ENCODE measurements around the gene ELOVL1.

The ELOVL1 gene

GRCh38 chr1:43315963-43316737 is 51.7 kb downstream of the ELOVL1 start:
- DNase-seq (ENCODE audit: low read depth in 1 of 2, low spot score in 1 of 2): no peak
- no peak overlapping the region for H3K4me3 ChIP-seq (replicated peaks; ENCODE audit: insufficient read depth, low read length)
- no peaks in the 10 kb centered on the region for H3K27me3 ChIP-seq (ENCODE audit: insufficient read depth, poor library complexity, severe bottlenecking)
- TF ChIP-seq, protein P1, sequence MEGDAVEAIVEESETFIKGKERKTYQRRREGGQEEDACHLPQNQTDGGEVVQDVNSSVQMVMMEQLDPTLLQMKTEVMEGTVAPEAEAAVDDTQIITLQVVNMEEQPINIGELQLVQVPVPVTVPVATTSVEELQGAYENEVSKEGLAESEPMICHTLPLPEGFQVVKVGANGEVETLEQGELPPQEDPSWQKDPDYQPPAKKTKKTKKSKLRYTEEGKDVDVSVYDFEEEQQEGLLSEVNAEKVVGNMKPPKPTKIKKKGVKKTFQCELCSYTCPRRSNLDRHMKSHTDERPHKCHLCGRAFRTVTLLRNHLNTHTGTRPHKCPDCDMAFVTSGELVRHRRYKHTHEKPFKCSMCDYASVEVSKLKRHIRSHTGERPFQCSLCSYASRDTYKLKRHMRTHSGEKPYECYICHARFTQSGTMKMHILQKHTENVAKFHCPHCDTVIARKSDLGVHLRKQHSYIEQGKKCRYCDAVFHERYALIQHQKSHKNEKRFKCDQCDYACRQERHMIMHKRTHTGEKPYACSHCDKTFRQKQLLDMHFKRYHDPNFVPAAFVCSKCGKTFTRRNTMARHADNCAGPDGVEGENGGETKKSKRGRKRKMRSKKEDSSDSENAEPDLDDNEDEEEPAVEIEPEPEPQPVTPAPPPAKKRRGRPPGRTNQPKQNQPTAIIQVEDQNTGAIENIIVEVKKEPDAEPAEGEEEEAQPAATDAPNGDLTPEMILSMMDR (IDR thresholded peaks at IDR 0.05; ENCODE audit: insufficient read depth, low read length): no peak
- TF ChIP-seq SPI1 (IDR thresholded peaks at IDR 0.05; ENCODE audit: borderline replicate concordance, low read depth): no peak
- no peak for TF ChIP-seq GABPA (IDR thresholded peaks at IDR 0.05; ENCODE audit: low read depth)
- TF ChIP-seq REST (IDR thresholded peaks at IDR 0.05; ENCODE audit: insufficient replicate concordance, low read depth): no peak
- no peak for TF ChIP-seq POLR2AphosphoS5 (IDR thresholded peaks at IDR 0.05; ENCODE audit: low read depth)
- H3K27ac ChIP-seq (replicated peaks): no peak overlapping the region

- DNase-seq (ENCODE audit: low read depth in 1 of 2, low spot score in 1 of 2): no peak
- Histone ChIP-seq H3K4me3 (replicated peaks; ENCODE audit: insufficient read depth, low read length) (no peak overlapping the region), H3K27me3 (ENCODE audit: insufficient read depth, poor library complexity, severe bottlenecking) (no peaks in the 10 kb centered on the region), H3K27ac (replicated peaks) (no peak overlapping the region)
- TF ChIP-seq, protein P1 (IDR thresholded peaks at IDR 0.05; ENCODE audit: insufficient read depth, low read length): no peak
- TF ChIP-seq REST (IDR thresholded peaks at IDR 0.05; ENCODE audit: insufficient replicate concordance, low read depth) (no peak), SPI1 (IDR thresholded peaks at IDR 0.05; ENCODE audit: borderline replicate concordance, low read depth) (no peak), POLR2AphosphoS5 (IDR thresholded peaks at IDR 0.05; ENCODE audit: low read depth) (no peak), GABPA (IDR thresholded peaks at IDR 0.05; ENCODE audit: low read depth) (no peak)
Observed at GRCh38 chr1:43315481-43315880, 52.3 kb downstream of the ELOVL1 start.

DNA sequence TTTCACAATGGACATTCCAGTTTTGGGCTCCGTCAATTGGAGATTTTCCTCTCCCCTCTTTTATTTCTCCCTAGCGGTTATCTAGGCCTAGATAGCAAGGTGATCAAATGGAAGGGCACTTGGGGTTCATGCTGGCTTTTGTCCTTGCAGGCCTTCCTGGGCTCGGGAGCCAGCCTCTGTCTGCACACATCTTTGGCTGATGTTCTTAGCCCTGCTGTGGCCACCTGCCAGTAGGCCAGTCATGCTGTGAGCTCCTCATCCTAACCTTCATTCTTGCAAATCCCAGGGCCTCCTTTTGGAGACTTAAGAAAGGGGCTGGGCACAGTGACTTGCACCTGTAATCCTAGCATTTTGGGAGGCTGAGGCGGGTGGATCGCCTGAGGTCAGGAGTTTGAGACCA is 53.6 kb downstream of the ELOVL1 start:
- DNase-seq (ENCODE audit: low read depth in 1 of 2, low spot score in 1 of 2): no peak
- H3K27me3 ChIP-seq (ENCODE audit: insufficient read depth, poor library complexity, severe bottlenecking): no peaks in the 10 kb centered on the region
- TF ChIP-seq POLR2AphosphoS5 (IDR thresholded peaks at IDR 0.05; ENCODE audit: low read depth) (no peak), REST (IDR thresholded peaks at IDR 0.05; ENCODE audit: insufficient replicate concordance, low read depth) (no peak), GABPA (IDR thresholded peaks at IDR 0.05; ENCODE audit: low read depth) (no peak), SPI1 (IDR thresholded peaks at IDR 0.05; ENCODE audit: borderline replicate concordance, low read depth) (no peak)
- TF ChIP-seq, protein P1 (IDR thresholded peaks at IDR 0.05; ENCODE audit: insufficient read depth, low read length): no peak
- H3K4me3 ChIP-seq (replicated peaks; ENCODE audit: insufficient read depth, low read length): no peak overlapping the region
- no peak overlapping the region for H3K27ac ChIP-seq (replicated peaks)
